Measurements from ENCODE around the gene MCU.
A peak's percentile ranks its signal among the peaks of the same experiment; 100 is the strongest.
"Not testable (repeated sequence)": the region's sequence is repeated elsewhere in the genome, so short reads cannot be mapped to it uniquely, and the experiment has no call there.

Gene MCU

GRCh38 chr10:72764151-72764550, 72.2 kb downstream of the MCU start:
- no peak overlapping the region for H3K27ac ChIP-seq

GRCh38 chr10:72765051-72765745, 73.3 kb downstream of the MCU start:
- H3K27ac ChIP-seq, result no peak overlapping the region
- TF ChIP-seq CTCF (conservative IDR thresholded peaks at IDR 0.05), result no peak

More at GRCh38 chr10:72764151-72764550, 72.2 kb downstream of the MCU start:
- TF ChIP-seq CTCF (conservative IDR thresholded peaks at IDR 0.05), result no peak

GRCh38 chr10:72771195-72771594, 79.3 kb downstream of the MCU start:
- H3K27ac ChIP-seq, result not testable (repeated sequence)

- no peak for TF ChIP-seq CTCF (conservative IDR thresholded peaks at IDR 0.05)
- no peak overlapping the region for H3K27ac ChIP-seq
Observed at GRCh38 chr10:72772031-72772430, 80.1 kb downstream of the MCU start.

- TF ChIP-seq CTCF (conservative IDR thresholded peaks at IDR 0.05), result no peak
- no peak overlapping the region for H3K27ac ChIP-seq
Observed at GRCh38 chr10:72779874-72780273, 87.9 kb downstream of the MCU start.

GRCh38 chr10:72782649-72783330, 90.8 kb downstream of the MCU start:
- no peak overlapping the region; the same call in 1 of the 2 replicates for H3K27ac ChIP-seq
- no peak for TF ChIP-seq CTCF (conservative IDR thresholded peaks at IDR 0.05)

GRCh38 chr10:72783410-72783833, 91.5 kb downstream of the MCU start:
- H3K27ac ChIP-seq, result peak overlapping the region; percentile 66
- TF ChIP-seq CTCF (conservative IDR thresholded peaks at IDR 0.05), result no peak

Data from VCaP (cell line).